NCI-H2171 (cell line): ENCODE data around the gene ANKRD61.
"Not testable (repeated sequence)": the region's sequence is repeated elsewhere in the genome, so short reads cannot be mapped to it uniquely, and the experiment has no call there.

Source experiments
- DNase-seq: peaks from one replicate; lab custom pipeline; 2025; lab: John Stamatoyannopoulos, UW

Gene ANKRD61

DNA sequence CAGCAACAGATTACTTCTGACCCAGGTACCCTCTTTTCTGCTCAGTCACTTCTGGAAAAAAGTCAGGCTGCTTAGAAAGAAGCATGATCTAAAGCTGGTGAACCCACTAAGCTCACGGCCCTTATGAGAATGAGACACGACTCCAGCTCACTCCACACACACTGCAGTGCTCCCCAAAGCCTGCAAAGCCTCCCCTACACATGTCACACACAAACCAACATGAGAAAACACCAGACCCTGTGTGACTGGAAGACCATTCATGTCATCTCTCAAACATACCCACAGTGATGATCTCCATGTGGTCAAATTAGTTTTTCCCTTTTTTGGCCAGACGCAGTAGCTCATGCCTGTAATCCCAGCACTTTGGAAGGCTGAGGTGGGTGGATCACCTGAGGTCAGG is 391 bp downstream of the ANKRD61 start:
- no peak for DNase-seq

DNA sequence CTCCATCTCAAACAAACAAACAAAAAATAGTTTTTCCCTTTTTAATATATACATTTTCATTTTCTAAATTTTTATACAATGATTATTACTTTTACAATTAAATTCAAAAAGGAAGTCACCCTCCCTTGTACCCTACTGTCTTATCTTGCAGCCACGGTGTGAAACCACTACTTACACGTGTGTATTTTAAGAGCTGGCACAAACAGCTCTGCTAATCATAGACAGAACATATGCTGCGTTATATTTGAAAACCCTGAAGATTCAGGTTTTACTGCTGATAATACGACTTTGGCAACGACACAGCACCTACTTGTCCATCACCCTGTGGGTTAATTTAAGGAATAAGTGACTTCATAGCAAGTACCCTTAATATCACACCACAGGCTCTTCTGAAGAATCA is 991 bp downstream of the ANKRD61 start:
- DNase-seq, result no peak

DNA sequence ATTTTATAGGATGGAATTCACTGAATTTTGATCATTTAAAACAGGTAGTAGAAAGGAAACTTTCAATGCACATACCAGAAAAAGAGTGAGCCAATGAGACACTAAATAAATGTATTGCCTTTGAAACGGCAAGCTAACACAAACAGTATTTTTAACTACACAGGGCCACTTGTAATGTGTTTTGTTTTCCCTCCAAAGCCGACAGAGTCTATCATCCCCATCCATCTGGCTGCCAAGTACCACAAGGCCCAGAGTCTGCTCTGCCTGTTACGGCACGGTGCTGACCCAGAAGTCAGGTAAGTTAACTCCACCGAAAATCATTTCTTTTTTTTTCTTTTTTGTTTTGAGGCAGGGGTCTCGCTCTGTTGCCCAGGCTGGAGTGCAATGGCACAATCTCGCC is 1.5 kb downstream of the ANKRD61 start:
- DNase-seq, result no peak

DNA sequence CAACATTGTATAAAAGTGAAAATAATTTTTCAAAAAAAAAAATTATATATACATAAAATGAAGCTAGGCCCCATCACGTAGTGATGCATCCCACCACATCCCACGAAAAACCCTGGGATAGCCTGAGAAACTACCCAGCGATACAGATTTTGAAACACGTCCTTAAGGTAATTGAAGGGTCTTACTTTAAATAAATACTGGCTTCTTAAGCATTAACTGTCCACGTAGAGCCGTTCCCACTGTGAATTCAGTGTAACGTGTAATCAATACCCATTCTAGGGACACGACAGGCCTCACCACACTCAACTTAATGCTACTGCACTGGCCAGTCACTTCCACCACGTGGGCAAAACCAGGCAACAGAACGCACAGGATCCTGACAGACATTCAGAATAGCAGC is 4.0 kb downstream of the ANKRD61 start:
- no peak for DNase-seq

DNA sequence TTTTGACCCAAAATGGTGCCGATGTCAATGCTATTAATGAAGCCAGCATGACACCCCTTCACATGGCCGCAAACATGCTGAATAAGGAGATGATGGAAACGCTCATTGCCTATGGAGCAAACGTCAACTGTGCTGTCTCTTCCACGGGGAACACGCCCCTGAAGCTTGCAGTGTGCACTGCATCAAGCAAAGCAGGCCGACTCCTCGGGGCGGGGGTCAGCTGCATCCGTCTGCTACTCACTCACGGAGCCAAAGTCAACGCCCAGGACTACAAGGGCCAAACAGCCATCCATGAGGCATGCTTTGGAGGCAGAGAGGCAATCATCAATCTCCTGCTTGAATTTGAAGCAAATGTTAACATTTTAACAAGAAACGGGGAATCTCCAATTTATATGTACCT is 4.5 kb downstream of the ANKRD61 start:
- DNase-seq, result no peak

DNA sequence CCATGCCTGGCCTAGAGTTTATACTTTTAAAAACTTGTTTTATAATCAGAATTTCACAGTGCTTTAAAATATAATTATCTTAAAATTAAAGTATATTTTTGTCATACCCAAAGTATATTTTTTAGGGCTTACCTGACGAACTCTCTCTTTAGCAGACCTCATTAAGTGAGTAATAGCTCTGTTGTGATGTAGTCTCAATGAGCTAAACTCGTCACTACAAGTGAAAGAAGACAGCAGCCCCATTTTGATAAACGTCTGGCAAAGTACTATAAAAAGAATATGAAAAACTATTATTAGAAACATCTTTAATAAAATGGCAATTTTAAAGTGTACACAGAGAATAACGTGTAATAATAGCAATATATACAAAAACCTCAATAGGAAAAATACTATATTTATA is 18.6 kb downstream of the ANKRD61 start:
- no peak for DNase-seq

DNA sequence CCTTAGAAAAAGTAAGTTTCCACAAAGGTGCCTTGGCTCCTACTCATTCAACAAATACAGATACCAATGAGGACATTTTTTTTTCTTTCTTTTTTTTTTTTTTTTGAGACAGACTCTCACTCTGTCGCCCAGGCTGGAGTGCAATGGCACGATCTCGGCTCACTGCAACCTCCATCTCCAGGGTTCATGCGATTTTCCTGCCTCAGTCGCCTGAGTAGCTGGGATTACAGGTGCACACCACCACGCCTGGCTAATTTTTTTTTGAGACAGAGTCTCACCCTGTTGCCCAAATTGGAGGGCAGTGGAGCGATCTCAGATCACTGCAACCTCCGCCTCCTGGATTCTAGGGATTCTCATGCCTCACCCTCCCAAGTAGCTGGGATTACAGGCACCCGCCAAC is 20.0 kb downstream of the ANKRD61 start:
- not testable (repeated sequence) for DNase-seq

DNA sequence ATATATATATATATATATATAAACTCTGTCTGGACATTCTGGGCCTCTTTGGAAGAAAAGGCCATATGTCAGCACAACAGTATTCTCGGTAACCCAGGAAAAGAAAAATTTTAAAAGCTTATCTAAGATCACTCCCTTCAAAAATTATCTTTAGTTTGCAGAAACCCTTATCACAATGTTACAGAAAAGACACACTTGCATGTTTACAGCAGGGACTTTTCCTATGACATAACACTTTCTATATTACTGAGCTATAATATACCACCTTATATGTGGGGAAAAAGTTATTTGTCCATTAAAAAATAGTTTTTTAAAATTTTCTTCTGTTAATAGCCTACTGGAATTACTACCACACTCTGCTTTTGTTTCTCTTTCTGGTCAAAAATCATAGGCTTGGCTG is 25.4 kb downstream of the ANKRD61 start:
- no peak for DNase-seq

DNA sequence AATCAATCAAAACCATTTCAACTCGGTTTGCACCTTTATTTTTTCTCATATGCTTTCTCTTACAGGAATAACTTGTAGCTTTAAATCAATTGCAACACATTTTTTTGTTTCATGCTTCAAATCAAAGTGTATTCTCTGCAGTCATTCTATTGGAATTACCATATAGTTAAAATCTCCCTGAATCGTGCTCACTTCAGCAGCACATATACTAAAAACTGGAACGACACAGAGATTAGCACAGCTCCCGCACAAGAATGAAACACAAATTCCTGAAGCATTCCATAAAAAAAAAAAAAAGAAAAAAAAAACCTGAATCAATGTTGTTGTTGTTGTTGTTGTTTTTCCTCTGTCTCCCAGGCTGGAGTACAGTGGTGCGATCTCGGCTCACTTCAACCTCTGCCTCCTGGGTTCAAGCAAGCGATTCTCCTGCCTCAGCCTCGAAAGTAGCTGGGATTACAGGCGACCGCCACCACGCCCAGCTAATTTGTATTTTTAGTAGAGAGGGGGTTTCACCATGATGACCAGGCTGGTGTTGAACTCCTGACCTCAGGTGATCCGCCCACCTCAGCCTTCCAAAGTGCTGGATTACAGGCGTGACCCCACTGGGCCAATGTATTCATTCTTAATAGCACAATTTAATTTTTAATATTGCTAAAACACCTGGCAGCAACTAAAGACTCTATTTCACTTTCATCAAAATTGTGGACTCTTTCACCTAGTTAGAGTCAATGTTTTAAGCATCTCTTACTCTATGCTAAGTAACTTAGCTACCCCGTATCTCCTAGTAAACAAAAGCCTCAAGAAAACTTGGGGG is 26.3 kb downstream of the ANKRD61 start:
- DNase-seq, result no peak

DNA sequence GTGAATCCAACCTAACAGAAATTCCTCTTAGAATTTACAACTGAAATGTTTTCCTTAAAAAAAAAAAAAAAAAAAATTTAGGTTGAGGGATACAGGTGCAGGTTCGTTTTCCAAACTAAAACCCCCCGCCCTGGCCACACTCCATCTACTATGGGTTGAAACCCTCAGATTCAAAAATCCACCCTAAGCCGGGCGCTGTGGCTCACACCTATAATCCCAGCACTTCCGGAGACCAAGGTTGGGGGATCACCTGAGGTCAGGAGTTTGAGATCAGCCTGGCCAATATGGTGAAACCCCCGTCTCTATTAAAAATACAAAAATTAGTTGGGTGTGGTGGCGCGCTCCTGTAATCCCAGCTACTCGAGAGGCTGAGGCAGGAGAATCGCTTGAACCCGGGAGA is 28.8 kb downstream of the ANKRD61 start:
- not testable (repeated sequence) for DNase-seq

DNA sequence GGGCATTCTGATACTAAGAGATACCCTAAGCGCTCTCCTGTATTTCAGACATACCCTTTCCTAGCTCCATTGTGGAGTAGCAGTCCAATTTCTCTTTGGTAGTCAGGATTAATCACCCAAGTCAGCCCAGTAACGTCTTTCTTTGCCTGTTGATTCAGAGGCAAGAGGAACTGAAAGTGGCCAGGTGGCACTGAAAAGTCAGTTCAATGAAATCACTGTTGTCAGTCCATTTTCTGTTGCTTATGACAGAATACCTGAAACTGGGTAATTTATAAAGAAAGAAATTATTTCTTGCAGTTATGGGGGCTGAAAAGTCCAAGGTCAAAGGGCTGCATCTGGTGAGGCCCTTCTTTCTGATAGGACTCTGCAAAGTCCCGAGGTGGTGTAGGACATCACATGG is 40.2 kb downstream of the ANKRD61 start:
- no peak for DNase-seq

DNA sequence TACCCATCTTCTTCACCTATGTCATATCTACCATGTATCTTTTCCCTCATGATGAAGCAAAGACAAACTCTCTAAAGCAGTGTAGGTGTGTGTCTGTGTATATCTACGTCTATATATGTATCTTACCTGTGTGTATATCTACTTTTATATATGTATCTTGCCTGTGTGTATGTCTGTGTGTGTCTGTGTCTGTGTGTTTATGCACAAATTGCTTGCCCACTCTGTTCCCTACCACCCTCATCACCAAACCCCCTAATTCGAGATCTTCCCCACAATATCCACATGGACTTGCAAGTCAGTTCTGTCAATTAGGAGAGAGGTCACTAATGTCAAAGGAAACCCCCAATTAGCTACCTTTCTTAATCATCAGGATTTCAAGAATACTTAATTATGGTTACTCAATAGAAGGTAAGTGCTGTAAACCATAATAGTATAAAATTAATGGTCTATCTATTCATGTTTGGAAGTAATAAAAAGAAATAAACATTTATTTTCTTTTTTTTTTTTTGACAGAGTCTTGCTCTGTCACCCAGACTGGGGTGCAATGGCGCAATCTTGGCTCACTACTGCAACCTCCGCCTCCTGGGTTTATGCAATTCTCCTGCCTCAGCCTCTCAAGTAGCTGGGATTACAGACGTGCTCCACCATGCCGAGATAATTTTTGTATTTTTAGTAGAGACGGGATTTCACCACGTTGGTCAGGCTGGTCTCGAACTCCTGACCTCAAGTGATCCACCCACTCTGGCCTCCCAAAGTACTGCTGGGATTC is 43.6 kb downstream of the ANKRD61 start:
- no peak for DNase-seq

DNA sequence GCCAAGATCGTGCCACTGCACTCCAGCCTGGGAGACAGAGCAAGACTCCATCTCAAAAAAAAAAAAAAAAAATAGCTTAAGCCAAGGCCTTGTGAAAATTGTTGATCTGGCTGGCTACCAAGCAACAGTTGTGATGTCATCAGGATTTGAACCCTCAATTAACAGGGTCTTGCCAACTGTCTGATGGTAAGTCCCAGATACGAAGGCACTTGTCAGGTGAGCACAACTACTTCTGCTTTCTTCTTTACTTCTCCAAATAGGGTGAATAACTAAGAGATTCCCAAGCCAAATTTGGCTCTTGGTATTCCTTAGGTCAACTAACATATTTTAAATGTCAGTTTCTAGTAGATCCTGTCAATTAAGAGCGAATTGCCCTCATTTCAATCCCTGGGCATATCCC is 47.4 kb downstream of the ANKRD61 start:
- DNase-seq, result no peak

DNA sequence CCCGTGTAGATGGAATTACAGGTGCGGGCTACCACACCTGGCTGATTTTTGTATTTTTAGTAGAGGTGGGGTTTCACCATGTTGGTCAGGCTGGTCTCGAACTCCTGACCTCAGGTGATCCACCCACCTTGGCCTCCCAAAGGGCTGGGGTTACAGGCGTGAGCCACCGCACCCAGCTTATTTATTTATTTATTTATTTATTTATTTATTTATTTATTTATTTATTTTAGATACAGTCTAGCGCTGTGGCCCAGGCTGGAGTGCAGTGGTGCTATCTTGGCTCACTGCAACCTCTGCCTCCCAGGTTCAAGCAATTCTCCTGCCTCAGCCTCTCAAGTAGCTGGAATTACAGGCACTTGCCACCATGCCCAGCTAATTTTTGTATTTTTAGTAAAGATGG is 51.9 kb downstream of the ANKRD61 start:
- DNase-seq, result not testable (repeated sequence)
